ENCODE results near the gene SV2B. TPM values are rescaled to one million over a fixed set of nuclear protein-coding genes. Genes with fewer than 3 reads are reported as not detected.

Gene SV2B
- total RNA-seq, 1 experiment from 2014 or later = not detected

DNA sequence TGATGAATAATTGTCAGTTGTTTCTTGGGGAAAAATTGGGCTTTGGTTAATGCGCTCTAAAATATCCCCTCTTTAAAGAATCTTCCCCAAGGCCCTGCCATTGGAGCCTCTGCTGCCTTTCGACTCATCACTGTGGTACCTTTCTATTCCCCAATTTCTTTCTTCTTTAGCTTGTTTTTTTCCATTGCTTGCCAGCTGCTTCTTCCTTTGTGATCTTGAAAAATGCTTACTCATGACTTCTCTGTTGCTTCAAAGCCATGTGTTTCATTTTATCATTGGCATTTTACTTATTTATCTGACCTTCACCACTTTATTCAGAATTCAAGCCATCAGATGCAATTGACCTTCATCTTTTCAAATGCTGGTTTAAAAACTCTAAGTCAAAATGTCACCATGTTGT is 84.4 kb downstream of the SV2B start:
- WGBS (ENCODE audit: extremely low coverage, insufficient read length, low lambda C conversion rate) = no CpG with 5 or more reads among the region's 2 CpGs
- Histone ChIP-seq H4K20me1 (ENCODE audit: control insufficient read depth, insufficient read depth, insufficient read length) (no peaks in the 10 kb centered on the region), H3K23ac (ENCODE audit: insufficient read length, low read depth, low read length) (no peak overlapping the region), H4K8ac (replicated peaks; ENCODE audit: insufficient read length, low read depth, low read length) (no peak overlapping the region), H3K23me2 (ENCODE audit: insufficient read length, low read depth, low read length, poor library complexity, severe bottlenecking) (no peaks in the 10 kb centered on the region), H3K27ac (ENCODE audit: insufficient read length, low read depth, low read length) (no peak overlapping the region), H2BK12ac (ENCODE audit: insufficient read length, low read depth, low read length) (no peak overlapping the region), H4K91ac (ENCODE audit: insufficient read length, low read depth, low read length) (no peak overlapping the region), H3K79me1 (ENCODE audit: insufficient read depth, low read depth, low read length, poor library complexity, severe bottlenecking) (no peaks in the 10 kb centered on the region), H3K14ac (ENCODE audit: insufficient read depth, low read length) (no peak overlapping the region), H3K9ac (ENCODE audit: extremely low read depth, insufficient read length, low read length) (no peak overlapping the region), H3K4me2 (ENCODE audit: insufficient read depth, insufficient read length, low read length) (no peak overlapping the region), H3K4me1 (ENCODE audit: insufficient read depth, low read length) (no peaks in the 10 kb centered on the region), H2BK20ac (ENCODE audit: low read depth, low read length, poor library complexity, severe bottlenecking) (no peak overlapping the region), H2BK15ac (ENCODE audit: low read depth, low read length) (no peak overlapping the region), H2AFZ (ENCODE audit: low read length) (no peak overlapping the region), H2BK120ac (ENCODE audit: low read depth, low read length, poor library complexity, severe bottlenecking) (no peak overlapping the region), H3K79me2 (ENCODE audit: insufficient read depth, low read length) (no peaks in the 10 kb centered on the region), H4K5ac (ENCODE audit: insufficient read length, low read depth, low read length) (no peak overlapping the region), H3K27me3 (ENCODE audit: insufficient read depth, low read length) (no peaks in the 10 kb centered on the region), H2BK5ac (ENCODE audit: insufficient read length, low read length) (no peak overlapping the region), H3K18ac (ENCODE audit: insufficient read length, low read depth, low read length) (no peak overlapping the region), H3K4ac (ENCODE audit: low read depth, low read length) (no peak overlapping the region), H3K56ac (ENCODE audit: insufficient read length, low read depth, low read length) (no peak overlapping the region), H2AK5ac (ENCODE audit: insufficient read length, low read length) (no peak overlapping the region), H3T11ph (ENCODE audit: low read length) (no peak overlapping the region), H3K9me3 (ENCODE audit: control insufficient read depth, low read depth, low read length) (no peaks in the 10 kb centered on the region)
- Mint-ChIP-seq H3K4me3 (no peak overlapping the region), H3K4me1 (no peaks in the 10 kb centered on the region), H3K36me3 (ENCODE audit: insufficient read depth in 1 of 3, low read depth in 3 of 3) (no peaks in the 10 kb centered on the region), H3K27ac (no peak overlapping the region), H3K27me3 (ENCODE audit: low read depth) (peaks cover 12% of the 10 kb centered on the region), H3K9me3 (no peaks in the 10 kb centered on the region)
- TF ChIP-seq, protein P1, sequence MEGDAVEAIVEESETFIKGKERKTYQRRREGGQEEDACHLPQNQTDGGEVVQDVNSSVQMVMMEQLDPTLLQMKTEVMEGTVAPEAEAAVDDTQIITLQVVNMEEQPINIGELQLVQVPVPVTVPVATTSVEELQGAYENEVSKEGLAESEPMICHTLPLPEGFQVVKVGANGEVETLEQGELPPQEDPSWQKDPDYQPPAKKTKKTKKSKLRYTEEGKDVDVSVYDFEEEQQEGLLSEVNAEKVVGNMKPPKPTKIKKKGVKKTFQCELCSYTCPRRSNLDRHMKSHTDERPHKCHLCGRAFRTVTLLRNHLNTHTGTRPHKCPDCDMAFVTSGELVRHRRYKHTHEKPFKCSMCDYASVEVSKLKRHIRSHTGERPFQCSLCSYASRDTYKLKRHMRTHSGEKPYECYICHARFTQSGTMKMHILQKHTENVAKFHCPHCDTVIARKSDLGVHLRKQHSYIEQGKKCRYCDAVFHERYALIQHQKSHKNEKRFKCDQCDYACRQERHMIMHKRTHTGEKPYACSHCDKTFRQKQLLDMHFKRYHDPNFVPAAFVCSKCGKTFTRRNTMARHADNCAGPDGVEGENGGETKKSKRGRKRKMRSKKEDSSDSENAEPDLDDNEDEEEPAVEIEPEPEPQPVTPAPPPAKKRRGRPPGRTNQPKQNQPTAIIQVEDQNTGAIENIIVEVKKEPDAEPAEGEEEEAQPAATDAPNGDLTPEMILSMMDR (conservative IDR thresholded peaks at IDR 0.05) = no peak
- DNase-seq = no peak

Data from H9 (cell line).